ENCODE data around the gene VSX1. TPM values are rescaled to one million over a fixed set of nuclear protein-coding genes. Genes with fewer than 3 reads are reported as not detected.

Gene VSX1
- total and polyA plus RNA-seq, 7 donors: 0.03 TPM; not detected in 6

- H3K4me1 ChIP-seq: peaks cover 0 to 39% (median 29%) of the 10 kb centered on the region in 4 donors
- 29 to 30% methylated on average over 9 of the region's 9 CpGs for WGBS, 2 donors
- DNase-seq: no peak
- no peak overlapping the region for H3K4me3 ChIP-seq
- intact Hi-C loops (cut with DNase I): loop anchor here (5.0 kb wide), 1 partner anchor 95 kb away; no protein-coding TSS in a partner anchor
- H3K36me3 ChIP-seq: no peaks in the 10 kb centered on the region
- TF ChIP-seq CTCF (IDR thresholded peaks at IDR 0.05) (no peak), EP300 (IDR thresholded peaks at IDR 0.05) (no peak)
- H3K27me3 ChIP-seq: peaks cover 46 to 89% (median 66%) of the 10 kb centered on the region in 3 donors
- no peaks in the 10 kb centered on the region for H3K9me3 ChIP-seq
- H3K27ac ChIP-seq: no peak overlapping the region
These were observed 545 bp upstream of the VSX1 start for GRCh38 chr20:25082498-25082873.

DNA sequence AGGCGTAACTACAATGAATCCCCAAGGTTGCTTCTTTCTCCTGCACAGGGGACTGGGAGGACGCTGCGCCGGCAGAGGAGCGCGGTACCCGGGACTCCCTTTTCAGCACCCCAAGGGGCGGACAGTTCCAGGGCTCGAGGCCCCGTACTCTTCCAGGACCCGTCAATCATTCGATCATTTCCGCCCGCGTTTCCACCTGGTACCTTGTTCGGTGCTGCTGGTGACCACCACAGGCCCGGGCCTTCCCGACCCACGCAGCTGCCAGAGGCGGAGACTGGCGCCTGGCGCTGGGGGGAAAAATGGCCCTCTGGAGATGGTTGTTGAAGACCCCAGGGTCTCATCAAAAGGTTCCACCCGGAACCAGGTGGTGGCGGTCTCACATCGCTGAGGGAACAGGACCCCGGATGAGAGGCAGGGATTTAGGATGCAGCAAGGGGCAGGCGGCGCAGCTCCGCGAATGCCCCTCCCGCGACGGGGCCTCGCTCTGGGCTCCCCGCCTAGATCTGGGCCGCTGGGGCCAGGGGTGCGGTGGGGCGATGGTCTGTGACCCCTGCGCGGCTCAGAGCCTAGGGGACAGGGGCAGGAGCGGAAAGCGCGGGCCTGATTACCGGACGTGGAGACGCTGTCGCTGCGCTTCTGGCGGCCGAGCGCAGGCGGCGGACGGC, 744 bp downstream of the VSX1 start:
- DNase-seq: no peak
- H3K9me3 ChIP-seq: no peaks in the 10 kb centered on the region
- no peaks in the 10 kb centered on the region for H3K36me3 ChIP-seq
- H3K27ac ChIP-seq: no peak overlapping the region
- H3K4me3 ChIP-seq: no peak overlapping the region
- no peak for TF ChIP-seq CTCF (IDR thresholded peaks at IDR 0.05)
- TF ChIP-seq POLR2AphosphoS5 (IDR thresholded peaks at IDR 0.05): no peak
- TF ChIP-seq POLR2A (IDR thresholded peaks at IDR 0.05): no peak
- TF ChIP-seq EP300 (IDR thresholded peaks at IDR 0.05): no peak
- intact Hi-C loops (cut with DNase I): loop anchor here (5.0 kb wide), 1 partner anchor 96 kb away; no protein-coding TSS in a partner anchor
- 7 to 9% methylated on average over 54 of the region's 54 CpGs for WGBS, 2 donors
- H3K4me1 ChIP-seq: peaks cover 0 to 44% (median 34%) of the 10 kb centered on the region in 4 donors
- H3K27me3 ChIP-seq: peaks cover 44 to 89% (median 56%) of the 10 kb centered on the region in 3 donors

DNA sequence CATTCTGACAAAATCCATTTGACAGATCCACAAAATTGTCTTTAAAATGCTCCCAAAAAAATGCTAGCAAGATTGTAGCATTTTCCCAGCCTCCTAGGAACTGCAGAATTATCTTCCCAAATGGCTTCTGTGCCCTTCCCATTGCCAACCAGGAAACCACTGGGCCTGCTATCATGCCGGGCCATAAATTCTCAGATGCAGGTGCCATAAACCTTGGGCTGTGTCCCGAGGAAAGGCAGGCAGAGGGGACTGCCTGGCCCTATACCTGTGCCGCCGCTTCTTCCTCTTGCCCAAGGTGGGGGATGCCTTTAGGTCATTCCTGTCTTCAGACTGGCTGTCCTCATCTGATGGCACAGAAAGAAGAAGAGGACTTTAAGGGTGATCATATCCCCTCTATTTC, 2.8 kb downstream of the VSX1 start:
- H3K36me3 ChIP-seq: no peaks in the 10 kb centered on the region
- H3K9me3 ChIP-seq: no peaks in the 10 kb centered on the region
- intact Hi-C loops (cut with DNase I): no loop called here
- no peak overlapping the region for H3K27ac ChIP-seq
- peaks cover 28 to 73% (median 37%) of the 10 kb centered on the region in 3 donors for H3K27me3 ChIP-seq
- H3K4me1 ChIP-seq: peaks cover 0 to 36% (median 30%) of the 10 kb centered on the region in 4 donors
- H3K4me3 ChIP-seq: no peak overlapping the region
- 25 to 49% methylated on average over 4 of the region's 4 CpGs for WGBS, 2 donors
- TF ChIP-seq POLR2A (IDR thresholded peaks at IDR 0.05) (no peak), POLR2AphosphoS5 (IDR thresholded peaks at IDR 0.05) (no peak), EP300 (IDR thresholded peaks at IDR 0.05) (no peak), CTCF (IDR thresholded peaks at IDR 0.05) (no peak)
- no peak for DNase-seq

DNA sequence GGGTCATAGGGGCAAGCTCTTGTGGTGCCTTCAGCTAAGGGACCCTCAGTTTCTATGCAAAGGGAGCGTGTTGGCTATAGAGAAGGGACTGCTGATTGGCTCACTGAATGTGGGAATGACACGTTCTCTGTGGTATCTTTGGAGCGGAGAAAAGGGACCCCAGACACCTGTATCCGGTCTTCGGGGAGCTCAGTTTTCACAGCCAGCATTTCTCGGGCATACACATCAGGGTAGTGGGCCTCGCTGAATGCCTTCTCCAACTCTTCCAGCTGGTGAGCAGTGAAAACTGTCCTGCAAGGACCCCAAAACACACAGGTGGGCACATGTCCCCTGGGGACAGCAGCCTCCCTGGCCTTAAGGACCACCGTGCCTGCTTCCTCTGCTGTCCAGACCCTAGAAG, 3.3 kb downstream of the VSX1 start:
- intact Hi-C loops (cut with DNase I): no loop called here
- no peak for DNase-seq
- Histone ChIP-seq H3K4me1 (peaks cover 0 to 31% (median 28%) of the 10 kb centered on the region in 4 donors), H3K27me3 (peaks cover 23 to 68% (median 32%) of the 10 kb centered on the region in 3 donors), H3K36me3 (no peaks in the 10 kb centered on the region), H3K9me3 (no peaks in the 10 kb centered on the region), H3K4me3 (no peak overlapping the region), H3K27ac (no peak overlapping the region)
- WGBS, 2 donors: 77 to 83% methylated on average over 8 of the region's 8 CpGs
- TF ChIP-seq POLR2A (IDR thresholded peaks at IDR 0.05): no peak
- TF ChIP-seq EP300 (IDR thresholded peaks at IDR 0.05): no peak
- no peak for TF ChIP-seq POLR2AphosphoS5 (IDR thresholded peaks at IDR 0.05)
- no peak for TF ChIP-seq CTCF (IDR thresholded peaks at IDR 0.05)

Measured in sigmoid colon (tissue), 7 donors.